Stimulated activated CD8-positive, alpha-beta memory T cell treated with anti-CD3 and anti-CD28 coated beads, Interleukin-7, amount 100 ng/mL, for 1 hour (primary cell): ENCODE measurements around the gene SLC16A13.
"Not testable (repeated sequence)": the region's sequence is repeated elsewhere in the genome, so short reads cannot be mapped to it uniquely, and the experiment has no call there.

Experiments used
- DNase-seq, 2 donors: peaks; one replicate each; pipeline ENCODE4 v3.0.0-alpha.2; 2020; ENCODE audit warnings: low read depth in 2 of 2

Gene SLC16A13

GRCh38 chr17:7029096-7029495, 6.7 kb upstream of the SLC16A13 start:
- DNase-seq = no peak

GRCh38 chr17:7029659-7030058, 6.2 kb upstream of the SLC16A13 start:
- no peak for DNase-seq

- DNase-seq = no peak
Measured at GRCh38 chr17:7034955-7035590, 742 bp upstream of the SLC16A13 start.

GRCh38 chr17:7038025-7038862, 2.4 kb downstream of the SLC16A13 start:
- DNase-seq = no peak

GRCh38 chr17:7039832-7040231, 4.0 kb downstream of the SLC16A13 start:
- no peak for DNase-seq

- DNase-seq = no peak
Measured at GRCh38 chr17:7041607-7042500, 6.0 kb downstream of the SLC16A13 start.

GRCh38 chr17:7042501-7043181, 6.8 kb downstream of the SLC16A13 start:
- DNase-seq = no peak

GRCh38 chr17:7043182-7043496, 7.3 kb downstream of the SLC16A13 start:
- no peak for DNase-seq

- DNase-seq = no peak
Measured at GRCh38 chr17:7043497-7044198, 7.8 kb downstream of the SLC16A13 start, which contains the start of gene SLC16A11. Gene SLC16A11, minus strand, starts transcription at chr17:7044092. Its CDS starts 579 bp downstream, at chr17:7043513.

GRCh38 chr17:7045492-7046126, 9.8 kb downstream of the SLC16A13 start:
- no peak for DNase-seq

GRCh38 chr17:7046127-7046724, 10.4 kb downstream of the SLC16A13 start:
- DNase-seq = no peak

- DNase-seq = not testable (repeated sequence)
Measured at GRCh38 chr17:7046725-7047397, 11.0 kb downstream of the SLC16A13 start.

- no peak for DNase-seq
Measured at GRCh38 chr17:7047566-7047965, 11.8 kb downstream of the SLC16A13 start.

- no peak for DNase-seq
Measured at GRCh38 chr17:7048968-7049367, 13.2 kb downstream of the SLC16A13 start.

- DNase-seq = not testable (repeated sequence)
Measured at GRCh38 chr17:7050583-7050982, 14.8 kb downstream of the SLC16A13 start.

GRCh38 chr17:7056386-7056785, 20.6 kb downstream of the SLC16A13 start:
- no peak for DNase-seq

- no peak for DNase-seq
Measured at GRCh38 chr17:7058831-7059447, 23.1 kb downstream of the SLC16A13 start.

- no peak for DNase-seq
Measured at GRCh38 chr17:7060165-7060891, 24.5 kb downstream of the SLC16A13 start.
